ENCODE data around the gene PPP1R1A.

PPP1R1A gene

GRCh38 chr12:54603872-54604271 is 15.4 kb upstream of the PPP1R1A start:
- no peak for DNase-seq (ENCODE audit: low read depth in 2 of 2, low spot score in 1 of 2)

- DNase-seq (ENCODE audit: low read depth in 2 of 2, low spot score in 1 of 2) = peak; percentile 33 to 34
These were observed 14.8 kb upstream of the PPP1R1A start for GRCh38 chr12:54603173-54603814.

- DNase-seq (ENCODE audit: low read depth in 2 of 2, low spot score in 1 of 2) = no peak
These were observed 14.2 kb upstream of the PPP1R1A start for GRCh38 chr12:54602661-54603060.

GRCh38 chr12:54601841-54602240 is 13.4 kb upstream of the PPP1R1A start:
- DNase-seq (ENCODE audit: low read depth in 2 of 2, low spot score in 1 of 2) = no peak

GRCh38 chr12:54598970-54599369 is 10.5 kb upstream of the PPP1R1A start:
- no peak for DNase-seq (ENCODE audit: low read depth in 2 of 2, low spot score in 1 of 2)

- DNase-seq (ENCODE audit: low read depth in 2 of 2, low spot score in 1 of 2) = peak; percentile 14 to 25
These were observed 8.1 kb upstream of the PPP1R1A start for GRCh38 chr12:54596526-54596946.

GRCh38 chr12:54595471-54595870 is 7.0 kb upstream of the PPP1R1A start:
- DNase-seq (ENCODE audit: low read depth in 2 of 2, low spot score in 1 of 2) = no peak

GRCh38 chr12:54593725-54594124 is 5.3 kb upstream of the PPP1R1A start:
- DNase-seq (ENCODE audit: low read depth in 2 of 2, low spot score in 1 of 2) = no peak

- no peak for DNase-seq (ENCODE audit: low read depth in 2 of 2, low spot score in 1 of 2)
These were observed 4.7 kb upstream of the PPP1R1A start for GRCh38 chr12:54593135-54593534.

- no peak for DNase-seq (ENCODE audit: low read depth in 2 of 2, low spot score in 1 of 2)
These were observed 3.9 kb upstream of the PPP1R1A start for GRCh38 chr12:54592316-54592715.

- DNase-seq (ENCODE audit: low read depth in 2 of 2, low spot score in 1 of 2) = no peak
These were observed 2.6 kb upstream of the PPP1R1A start for GRCh38 chr12:54590978-54591591.

GRCh38 chr12:54589964-54590363 is 1.5 kb upstream of the PPP1R1A start:
- no peak for DNase-seq (ENCODE audit: low read depth in 2 of 2, low spot score in 1 of 2)

- DNase-seq (ENCODE audit: low read depth in 2 of 2, low spot score in 1 of 2) = no peak
These were observed 420 bp upstream of the PPP1R1A start for GRCh38 chr12:54588890-54589267.

- DNase-seq (ENCODE audit: low read depth in 2 of 2, low spot score in 1 of 2) = no peak
These were observed 1.1 kb downstream of the PPP1R1A start for GRCh38 chr12:54587315-54587873.

- DNase-seq (ENCODE audit: low read depth in 2 of 2, low spot score in 1 of 2) = no peak
These were observed 1.8 kb downstream of the PPP1R1A start for GRCh38 chr12:54586620-54587019.

GRCh38 chr12:54585243-54585642 is 3.2 kb downstream of the PPP1R1A start:
- no peak for DNase-seq (ENCODE audit: low read depth in 2 of 2, low spot score in 1 of 2)

GRCh38 chr12:54584128-54584527 is 4.3 kb downstream of the PPP1R1A start:
- no peak for DNase-seq (ENCODE audit: low read depth in 2 of 2, low spot score in 1 of 2)

GRCh38 chr12:54583726-54584125 is 4.7 kb downstream of the PPP1R1A start:
- DNase-seq (ENCODE audit: low read depth in 2 of 2, low spot score in 1 of 2) = no peak

GRCh38 chr12:54581412-54581811 is 7.0 kb downstream of the PPP1R1A start:
- no peak for DNase-seq (ENCODE audit: low read depth in 2 of 2, low spot score in 1 of 2)

- peak; percentile 42 to 78 for DNase-seq (ENCODE audit: low read depth in 2 of 2, low spot score in 1 of 2)
These were observed 8.6 kb downstream of the PPP1R1A start for GRCh38 chr12:54579696-54580333.

GRCh38 chr12:54579258-54579657 is 9.2 kb downstream of the PPP1R1A start:
- DNase-seq (ENCODE audit: low read depth in 2 of 2, low spot score in 1 of 2) = no peak

GRCh38 chr12:54578778-54579177 is 9.7 kb downstream of the PPP1R1A start:
- DNase-seq (ENCODE audit: low read depth in 2 of 2, low spot score in 1 of 2) = no peak
